ENCODE data around the gene NEK6.

NEK6 gene

DNA sequence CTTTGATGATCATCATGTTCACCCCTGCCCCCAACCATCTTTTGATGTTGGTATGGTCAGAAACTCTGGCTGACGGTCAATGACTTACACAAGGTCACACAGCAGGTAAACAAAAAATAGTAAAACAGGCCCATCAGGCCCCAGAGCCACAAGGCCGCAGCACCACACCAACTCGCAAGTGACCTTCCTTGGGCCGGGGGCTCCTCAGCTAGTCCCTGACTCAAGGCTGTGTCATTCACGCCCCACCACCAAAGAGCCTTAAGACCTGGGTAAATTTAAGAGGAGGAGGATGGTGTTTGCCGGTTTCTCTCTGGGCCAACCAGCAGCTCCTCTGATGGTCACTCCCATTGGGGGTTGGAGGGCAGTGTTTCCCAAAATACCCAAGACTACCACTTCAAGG lies 101.7 kb downstream of the NEK6 start:
- no peak for DNase-seq

GRCh38 chr9:124359855-124360678 lies 102.3 kb downstream of the NEK6 start:
- DNase-seq = no peak

- DNase-seq = no peak
Observed at GRCh38 chr9:124361128-124361527, 103.4 kb downstream of the NEK6 start.

- no peak for DNase-seq
Observed at GRCh38 chr9:124363326-124364096, 105.8 kb downstream of the NEK6 start.

DNA sequence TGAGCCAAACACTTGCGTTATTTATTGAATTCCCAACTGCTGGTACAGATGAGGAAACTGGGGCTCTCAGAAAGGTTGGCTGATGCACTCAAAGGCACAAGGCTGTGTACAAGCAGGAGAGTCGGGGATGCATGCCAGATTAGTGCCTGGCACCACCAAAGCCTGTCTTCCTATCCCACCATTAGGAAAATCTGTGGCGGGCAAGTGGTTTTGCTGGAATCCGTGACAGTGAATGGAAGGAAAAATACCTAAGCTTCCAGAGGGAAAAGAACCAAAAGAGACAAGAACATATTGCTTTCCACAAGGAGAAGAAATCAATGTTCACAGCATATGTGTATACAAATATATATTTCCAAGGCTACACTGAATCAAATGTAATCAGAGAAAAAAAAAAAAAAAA lies 106.4 kb downstream of the NEK6 start:
- DNase-seq = no peak

- DNase-seq = no peak
Observed at GRCh38 chr9:124365036-124365435, 107.3 kb downstream of the NEK6 start.

DNA sequence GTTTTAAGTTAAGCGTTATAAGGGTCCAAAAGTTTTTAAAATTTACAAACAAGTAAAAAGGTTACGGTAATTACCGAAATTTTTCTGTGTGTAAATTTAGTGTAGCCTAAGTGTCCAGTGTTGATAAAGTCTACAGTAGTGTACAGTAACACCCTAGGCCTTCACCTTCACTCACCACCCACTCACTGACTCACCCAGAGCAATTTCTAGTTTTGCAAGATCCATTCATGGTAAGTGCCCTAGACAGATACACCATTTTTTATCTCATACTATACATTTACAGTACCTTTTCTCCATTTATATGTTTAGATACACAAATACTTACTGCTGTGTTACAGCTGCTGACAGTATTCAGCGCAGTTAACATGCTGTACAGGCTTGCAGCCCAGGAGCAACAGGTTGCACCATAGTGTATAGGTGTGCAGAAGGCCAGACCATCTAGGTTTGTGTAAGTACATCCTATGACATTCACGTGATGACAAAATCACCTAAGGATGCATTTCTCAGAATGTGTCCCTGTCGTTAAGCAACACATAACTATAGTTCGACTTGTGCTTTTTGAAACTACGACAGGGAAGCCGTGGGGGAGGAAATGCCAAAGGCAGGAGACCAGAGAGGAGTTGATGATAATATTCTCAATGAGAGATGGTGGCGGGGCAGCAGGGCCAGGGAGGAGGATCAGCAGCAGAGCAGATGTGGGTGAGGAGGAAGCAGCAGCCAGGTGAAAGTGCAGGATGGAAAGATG lies 108.9 kb downstream of the NEK6 start:
- no peak for DNase-seq

- DNase-seq = no peak
Observed at GRCh38 chr9:124368692-124369091, 110.9 kb downstream of the NEK6 start.

DNA sequence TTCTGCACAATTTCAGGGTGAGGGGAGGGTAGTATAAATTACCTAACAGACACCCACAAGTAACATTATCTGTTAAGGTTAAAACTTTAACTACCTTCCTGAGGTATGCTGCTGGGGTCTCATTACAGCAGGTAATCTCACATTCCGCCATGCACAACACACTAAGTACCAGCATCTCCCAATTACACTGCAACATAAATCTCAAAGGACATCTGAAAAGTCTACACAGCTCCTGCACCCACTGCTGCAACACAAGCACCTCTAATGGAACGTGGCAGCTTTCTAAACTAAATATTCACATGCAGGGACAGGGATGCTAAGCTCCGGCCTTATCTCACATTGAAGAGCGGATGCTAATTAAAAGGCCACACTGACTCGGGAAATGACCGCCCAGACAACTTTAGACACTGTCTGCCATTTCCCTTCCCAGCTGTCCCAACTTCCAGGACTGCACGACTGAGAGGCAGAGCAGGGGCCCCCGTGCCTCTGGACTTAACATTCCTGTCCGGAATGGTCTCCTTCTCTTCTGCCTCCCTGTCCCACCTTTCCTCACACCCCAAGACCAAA lies 111.6 kb downstream of the NEK6 start:
- DNase-seq = no peak

DNA sequence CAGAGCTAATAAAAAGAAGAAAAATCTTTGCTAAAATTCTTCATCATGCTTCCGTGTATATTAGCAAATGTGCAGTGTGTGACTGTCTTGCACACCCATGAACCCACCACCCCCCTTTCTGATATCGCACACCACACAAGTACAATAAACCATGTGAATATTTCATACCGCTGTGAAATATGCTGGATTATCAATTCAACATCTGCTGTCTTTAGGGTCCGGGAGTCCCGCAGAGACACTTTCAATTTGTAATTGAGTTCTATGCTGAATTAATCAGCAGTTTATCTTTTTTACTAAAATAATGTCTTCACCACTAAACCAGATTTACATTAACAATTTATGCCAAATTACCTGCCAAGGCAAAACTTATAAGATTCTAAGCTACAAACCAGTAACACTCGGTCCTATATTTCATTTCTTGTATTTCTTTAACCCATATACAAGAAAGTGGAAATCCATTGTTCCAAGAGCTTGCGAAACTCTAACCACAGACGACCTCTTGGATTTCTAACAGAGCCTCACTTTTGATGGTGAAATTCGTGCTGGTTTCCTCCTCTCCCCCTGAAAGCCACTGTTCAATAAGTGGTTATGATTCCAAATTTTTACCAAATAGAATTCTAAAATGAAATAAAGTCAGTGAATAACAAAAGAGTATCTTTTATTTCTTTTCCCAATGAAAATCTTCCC lies 113.3 kb downstream of the NEK6 start:
- no peak for DNase-seq

DNA sequence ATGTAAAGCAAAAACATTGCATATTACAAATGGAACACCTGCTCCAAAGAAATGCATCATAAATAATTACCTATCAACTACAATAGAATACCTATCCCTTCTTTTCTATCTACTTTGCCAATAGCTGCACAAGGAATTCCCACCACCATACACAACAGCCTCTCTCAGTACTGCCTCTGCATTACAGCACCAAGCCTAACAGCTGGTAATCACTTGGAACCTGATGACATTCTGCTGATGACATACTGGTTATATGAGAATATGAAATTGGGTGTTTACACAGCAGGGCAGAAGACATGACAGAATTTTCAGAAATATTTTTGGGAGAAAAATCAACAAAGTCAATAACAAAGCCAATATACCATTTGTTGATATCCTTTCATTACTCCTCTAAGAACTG lies 114.3 kb downstream of the NEK6 start:
- no peak for DNase-seq

GRCh38 chr9:124373386-124373785 lies 115.6 kb downstream of the NEK6 start:
- no peak for DNase-seq

- DNase-seq = no peak
Observed at GRCh38 chr9:124373851-124374250, 116.1 kb downstream of the NEK6 start.

DNA sequence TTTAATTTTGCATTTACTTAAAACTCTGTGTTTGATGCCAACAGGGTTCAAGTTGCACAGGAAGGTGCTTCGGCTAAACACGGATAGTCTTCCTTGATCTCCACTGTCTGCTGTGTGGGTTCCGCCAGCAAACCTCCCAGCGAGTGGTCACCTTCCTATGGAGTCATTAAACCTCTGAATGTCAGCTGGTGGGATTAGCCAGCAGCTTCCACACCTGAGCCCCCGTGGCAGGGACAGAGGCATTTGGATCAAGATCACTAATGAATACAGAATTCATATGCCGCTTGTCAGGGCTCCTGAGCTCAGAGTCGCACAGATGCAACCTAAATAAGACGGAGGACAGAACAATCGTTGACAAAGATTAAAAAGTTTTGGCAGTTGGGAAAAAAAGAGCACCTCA lies 118.0 kb downstream of the NEK6 start:
- no peak for DNase-seq

DNA sequence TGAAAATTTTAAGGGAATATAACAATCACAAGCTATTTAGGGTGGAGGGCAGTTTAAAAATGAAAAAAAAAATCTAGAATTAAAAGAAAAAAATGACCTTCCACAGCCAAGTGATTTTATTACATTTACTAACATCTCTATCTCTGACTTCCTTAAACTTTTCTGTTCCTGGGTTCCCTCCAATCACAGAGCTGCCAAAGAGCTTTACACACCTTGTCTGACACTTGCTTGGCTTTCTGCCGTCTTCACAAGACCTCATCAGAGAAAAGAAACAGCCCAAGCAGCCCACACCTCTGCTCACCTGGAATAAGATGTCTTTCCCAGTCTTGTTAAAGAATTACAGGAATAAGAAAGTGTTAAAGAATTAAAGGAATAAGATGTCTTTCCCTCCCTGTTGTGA lies 118.6 kb downstream of the NEK6 start:
- no peak for DNase-seq

- no peak for DNase-seq
Observed at GRCh38 chr9:124377551-124378406, 120.0 kb downstream of the NEK6 start.

GRCh38 chr9:124381170-124381945 lies 123.6 kb downstream of the NEK6 start:
- no peak for DNase-seq

GRCh38 chr9:124384210-124384609 lies 126.5 kb downstream of the NEK6 start:
- no peak for DNase-seq

DNA sequence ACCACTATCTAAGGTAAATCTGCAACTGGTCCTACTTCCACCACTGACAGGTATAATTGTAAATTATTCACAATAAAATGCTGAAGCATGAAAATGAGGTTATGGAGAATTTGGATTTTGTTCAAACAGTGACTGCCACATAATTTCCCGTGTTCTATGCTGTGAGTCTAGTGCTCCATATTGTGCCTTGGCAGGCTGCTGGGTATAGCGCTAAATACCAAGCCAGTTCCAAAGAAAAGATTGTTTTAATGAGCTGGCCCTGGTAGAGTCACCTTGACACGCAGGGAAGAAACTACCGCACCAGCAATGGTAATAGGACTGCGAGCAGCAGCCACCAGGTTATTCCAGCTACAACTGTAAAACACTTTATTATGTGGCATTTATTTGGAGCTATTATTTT lies 127.1 kb downstream of the NEK6 start:
- no peak for DNase-seq

- no peak for DNase-seq
Observed at GRCh38 chr9:124385623-124386022, 127.9 kb downstream of the NEK6 start.

GRCh38 chr9:124386201-124386600 lies 128.5 kb downstream of the NEK6 start:
- no peak for DNase-seq
